ENCODE measurements around the gene UBE2K. TPM values are rescaled to one million over a fixed set of nuclear protein-coding genes. Genes with fewer than 3 reads are reported as not detected.
A peak's percentile ranks its signal among the peaks of the same experiment; 100 is the strongest.

The UBE2K gene
- total and polyA plus RNA-seq, 10 of the 15 experiments (the other 5 are each of a cell fraction or from before 2014, with no cell fraction given): 17.0 to 141 (median 75.5) TPM

DNA sequence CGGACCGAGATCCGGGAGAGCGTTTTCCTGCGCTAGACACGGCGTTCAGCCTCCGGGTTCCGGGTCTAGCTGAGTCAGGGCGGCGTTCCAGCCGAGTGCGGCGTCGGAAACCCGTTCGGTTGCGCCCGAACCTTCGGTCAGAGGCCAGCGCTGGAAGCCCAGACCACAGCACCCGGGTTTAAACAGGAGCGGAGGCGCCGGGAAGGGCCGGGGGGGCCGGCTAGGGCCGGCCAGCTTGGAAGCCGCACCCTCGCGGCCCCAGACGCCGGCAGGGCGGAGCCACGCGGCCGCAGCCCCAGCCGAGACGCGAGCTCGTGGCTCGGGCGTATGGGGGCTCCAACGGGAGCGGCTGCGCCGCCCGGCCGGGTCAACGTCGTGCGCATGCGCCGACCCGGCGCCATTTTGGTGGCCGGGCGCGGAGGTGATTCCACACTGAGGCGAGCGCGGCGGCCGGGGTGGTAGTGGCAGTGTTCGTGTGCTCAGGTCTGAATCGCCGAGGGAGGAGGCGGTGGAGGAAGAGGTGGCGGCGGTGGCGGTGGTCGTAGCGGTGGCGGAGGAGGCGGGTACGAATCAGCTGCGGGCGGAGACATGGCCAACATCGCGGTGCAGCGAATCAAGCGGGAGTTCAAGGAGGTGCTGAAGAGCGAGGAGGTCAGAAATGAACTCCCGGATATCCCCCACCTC, at the start of gene UBE2K (continued):
- TF ChIP-seq, protein P1, sequence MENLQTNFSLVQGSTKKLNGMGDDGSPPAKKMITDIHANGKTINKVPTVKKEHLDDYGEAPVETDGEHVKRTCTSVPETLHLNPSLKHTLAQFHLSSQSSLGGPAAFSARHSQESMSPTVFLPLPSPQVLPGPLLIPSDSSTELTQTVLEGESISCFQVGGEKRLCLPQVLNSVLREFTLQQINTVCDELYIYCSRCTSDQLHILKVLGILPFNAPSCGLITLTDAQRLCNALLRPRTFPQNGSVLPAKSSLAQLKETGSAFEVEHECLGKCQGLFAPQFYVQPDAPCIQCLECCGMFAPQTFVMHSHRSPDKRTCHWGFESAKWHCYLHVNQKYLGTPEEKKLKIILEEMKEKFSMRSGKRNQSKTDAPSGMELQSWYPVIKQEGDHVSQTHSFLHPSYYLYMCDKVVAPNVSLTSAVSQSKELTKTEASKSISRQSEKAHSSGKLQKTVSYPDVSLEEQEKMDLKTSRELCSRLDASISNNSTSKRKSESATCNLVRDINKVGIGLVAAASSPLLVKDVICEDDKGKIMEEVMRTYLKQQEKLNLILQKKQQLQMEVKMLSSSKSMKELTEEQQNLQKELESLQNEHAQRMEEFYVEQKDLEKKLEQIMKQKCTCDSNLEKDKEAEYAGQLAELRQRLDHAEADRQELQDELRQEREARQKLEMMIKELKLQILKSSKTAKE (IDR thresholded peaks at IDR 0.05; ENCODE audit: low read depth, poor library complexity, severe bottlenecking): no peak
- TF ChIP-seq ZNF217 (IDR thresholded peaks at IDR 0.05): peak; percentile 42; the same call in 1 of the 2 replicates
- peak; percentile 45; the same call in 1 of the 2 replicates for TF ChIP-seq RB1 (IDR thresholded peaks at IDR 0.05; ENCODE audit: borderline replicate concordance)
- TF ChIP-seq RELA (IDR thresholded peaks at IDR 0.05; ENCODE audit: borderline replicate concordance, partially characterized antibody): peak; percentile 24
- TF ChIP-seq TCF3 (IDR thresholded peaks at IDR 0.05; ENCODE audit: borderline replicate concordance, insufficient read depth, low read depth, low read length): 0 out of 2 replicates have a peak, but pooled peaks have one; percentile 7
- TF ChIP-seq, protein P2, sequence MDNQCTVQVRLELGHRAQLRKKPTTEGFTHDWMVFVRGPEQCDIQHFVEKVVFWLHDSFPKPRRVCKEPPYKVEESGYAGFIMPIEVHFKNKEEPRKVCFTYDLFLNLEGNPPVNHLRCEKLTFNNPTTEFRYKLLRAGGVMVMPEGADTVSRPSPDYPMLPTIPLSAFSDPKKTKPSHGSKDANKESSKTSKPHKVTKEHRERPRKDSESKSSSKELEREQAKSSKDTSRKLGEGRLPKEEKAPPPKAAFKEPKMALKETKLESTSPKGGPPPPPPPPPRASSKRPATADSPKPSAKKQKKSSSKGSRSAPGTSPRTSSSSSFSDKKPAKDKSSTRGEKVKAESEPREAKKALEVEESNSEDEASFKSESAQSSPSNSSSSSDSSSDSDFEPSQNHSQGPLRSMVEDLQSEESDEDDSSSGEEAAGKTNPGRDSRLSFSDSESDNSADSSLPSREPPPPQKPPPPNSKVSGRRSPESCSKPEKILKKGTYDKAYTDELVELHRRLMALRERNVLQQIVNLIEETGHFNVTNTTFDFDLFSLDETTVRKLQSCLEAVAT (IDR thresholded peaks at IDR 0.05): peak; percentile 86
- TF ChIP-seq, protein P3, sequence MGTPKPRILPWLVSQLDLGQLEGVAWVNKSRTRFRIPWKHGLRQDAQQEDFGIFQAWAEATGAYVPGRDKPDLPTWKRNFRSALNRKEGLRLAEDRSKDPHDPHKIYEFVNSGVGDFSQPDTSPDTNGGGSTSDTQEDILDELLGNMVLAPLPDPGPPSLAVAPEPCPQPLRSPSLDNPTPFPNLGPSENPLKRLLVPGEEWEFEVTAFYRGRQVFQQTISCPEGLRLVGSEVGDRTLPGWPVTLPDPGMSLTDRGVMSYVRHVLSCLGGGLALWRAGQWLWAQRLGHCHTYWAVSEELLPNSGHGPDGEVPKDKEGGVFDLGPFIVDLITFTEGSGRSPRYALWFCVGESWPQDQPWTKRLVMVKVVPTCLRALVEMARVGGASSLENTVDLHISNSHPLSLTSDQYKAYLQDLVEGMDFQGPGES (IDR thresholded peaks at IDR 0.05): no peak
- TF ChIP-seq IKZF1 (conservative IDR thresholded peaks at IDR 0.05): peak; percentile 89
- TF ChIP-seq TAF1 (IDR thresholded peaks at IDR 0.05; ENCODE audit: borderline replicate concordance, low read depth, low read length): peak; percentile 78; the same call in 1 of the 2 replicates
- no peak for TF ChIP-seq MTA2 (IDR thresholded peaks at IDR 0.05; ENCODE audit: low read depth)
- peak; percentile 43 for TF ChIP-seq KLF5 (IDR thresholded peaks at IDR 0.05; ENCODE audit: partially characterized antibody)
- TF ChIP-seq ZNF207 (IDR thresholded peaks at IDR 0.05; ENCODE audit: borderline replicate concordance): 0 out of 2 replicates have a peak, but pooled peaks have one; percentile 43
- TF ChIP-seq POU2F2 (IDR thresholded peaks at IDR 0.05; ENCODE audit: borderline replicate concordance, low read depth, low read length): 0 out of 3 replicates have a peak, but pooled peaks have one; percentile 43
- TF ChIP-seq GATAD2B (conservative IDR thresholded peaks at IDR 0.05; ENCODE audit: low read depth): peak; percentile 63; the same call in 1 of the 2 replicates
- TF ChIP-seq SMC3 (IDR thresholded peaks at IDR 0.05; ENCODE audit: borderline replicate concordance, low read length): no peak
- peak; percentile 63 for TF ChIP-seq BACH1 (IDR thresholded peaks at IDR 0.05; ENCODE audit: borderline replicate concordance)
- TF ChIP-seq, protein P4, sequence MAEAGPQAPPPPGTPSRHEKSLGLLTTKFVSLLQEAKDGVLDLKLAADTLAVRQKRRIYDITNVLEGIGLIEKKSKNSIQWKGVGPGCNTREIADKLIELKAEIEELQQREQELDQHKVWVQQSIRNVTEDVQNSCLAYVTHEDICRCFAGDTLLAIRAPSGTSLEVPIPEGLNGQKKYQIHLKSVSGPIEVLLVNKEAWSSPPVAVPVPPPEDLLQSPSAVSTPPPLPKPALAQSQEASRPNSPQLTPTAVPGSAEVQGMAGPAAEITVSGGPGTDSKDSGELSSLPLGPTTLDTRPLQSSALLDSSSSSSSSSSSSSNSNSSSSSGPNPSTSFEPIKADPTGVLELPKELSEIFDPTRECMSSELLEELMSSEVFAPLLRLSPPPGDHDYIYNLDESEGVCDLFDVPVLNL (IDR thresholded peaks at IDR 0.05; ENCODE audit: low read depth, low read length): 0 out of 2 replicates have a peak, but pooled peaks have one; percentile 37
- TF ChIP-seq CBFB (IDR thresholded peaks at IDR 0.05; ENCODE audit: low read depth): 0 out of 2 replicates have a peak, but pooled peaks have one; percentile 50
- TF ChIP-seq, protein P5, sequence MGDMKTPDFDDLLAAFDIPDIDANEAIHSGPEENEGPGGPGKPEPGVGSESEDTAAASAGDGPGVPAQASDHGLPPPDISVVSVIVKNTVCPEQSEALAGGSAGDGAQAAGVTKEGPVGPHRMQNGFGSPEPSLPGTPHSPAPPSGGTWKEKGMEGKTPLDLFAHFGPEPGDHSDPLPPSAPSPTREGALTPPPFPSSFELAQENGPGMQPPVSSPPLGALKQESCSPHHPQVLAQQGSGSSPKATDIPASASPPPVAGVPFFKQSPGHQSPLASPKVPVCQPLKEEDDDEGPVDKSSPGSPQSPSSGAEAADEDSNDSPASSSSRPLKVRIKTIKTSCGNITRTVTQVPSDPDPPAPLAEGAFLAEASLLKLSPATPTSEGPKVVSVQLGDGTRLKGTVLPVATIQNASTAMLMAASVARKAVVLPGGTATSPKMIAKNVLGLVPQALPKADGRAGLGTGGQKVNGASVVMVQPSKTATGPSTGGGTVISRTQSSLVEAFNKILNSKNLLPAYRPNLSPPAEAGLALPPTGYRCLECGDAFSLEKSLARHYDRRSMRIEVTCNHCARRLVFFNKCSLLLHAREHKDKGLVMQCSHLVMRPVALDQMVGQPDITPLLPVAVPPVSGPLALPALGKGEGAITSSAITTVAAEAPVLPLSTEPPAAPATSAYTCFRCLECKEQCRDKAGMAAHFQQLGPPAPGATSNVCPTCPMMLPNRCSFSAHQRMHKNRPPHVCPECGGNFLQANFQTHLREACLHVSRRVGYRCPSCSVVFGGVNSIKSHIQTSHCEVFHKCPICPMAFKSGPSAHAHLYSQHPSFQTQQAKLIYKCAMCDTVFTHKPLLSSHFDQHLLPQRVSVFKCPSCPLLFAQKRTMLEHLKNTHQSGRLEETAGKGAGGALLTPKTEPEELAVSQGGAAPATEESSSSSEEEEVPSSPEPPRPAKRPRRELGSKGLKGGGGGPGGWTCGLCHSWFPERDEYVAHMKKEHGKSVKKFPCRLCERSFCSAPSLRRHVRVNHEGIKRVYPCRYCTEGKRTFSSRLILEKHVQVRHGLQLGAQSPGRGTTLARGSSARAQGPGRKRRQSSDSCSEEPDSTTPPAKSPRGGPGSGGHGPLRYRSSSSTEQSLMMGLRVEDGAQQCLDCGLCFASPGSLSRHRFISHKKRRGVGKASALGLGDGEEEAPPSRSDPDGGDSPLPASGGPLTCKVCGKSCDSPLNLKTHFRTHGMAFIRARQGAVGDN (IDR thresholded peaks at IDR 0.05): peak; percentile 74
- TF ChIP-seq MEF2A (IDR thresholded peaks at IDR 0.05; ENCODE audit: insufficient read depth, low read depth, low read length): no peak
